K562 (cell line): ENCODE data around the gene MFAP5.

Experiments
- CBFB ChIP-seq: sonication (generic); formaldehyde crosslinking; IDR thresholded peaks from 2 replicates; pipeline ENCODE4 v1.4.0; 2020; ENCODE audit warnings: mild to moderate bottlenecking, missing genetic modification reagents
- NFXL1 ChIP-seq: fragments of 450-650 bp; formaldehyde crosslinking; IDR thresholded peaks from 2 replicates; pipeline ENCODE4 v1.4.0; 2021; ENCODE audit warnings: mild to moderate bottlenecking
- NR2C2 ChIP-seq, 2 experiments: fragments of 200-800 bp in 1 of 2; sonication (Bioruptor generic) in 1 of 2; sonication (generic) in 1 of 2; formaldehyde crosslinking in 1 of 2; IDR thresholded peaks; 2 replicates each; pipeline versions ENCODE4 v1.6.1 to v1.8.0; 2016 to 2022; ENCODE audit warnings: mild to moderate bottlenecking in 1 of 2, missing compliant biosample characterization in 1 of 2, missing genetic modification characterization in 1 of 2, missing genetic modification reagents in 1 of 2
- NR2F6 ChIP-seq: fragments of 450-650 bp; formaldehyde crosslinking; IDR thresholded peaks from 2 replicates; pipeline ENCODE4 v1.4.0; 2020; ENCODE audit warnings: mild to moderate bottlenecking
- SOX6 ChIP-seq: fragments of 450-650 bp; IDR thresholded peaks from 2 replicates; pipeline ENCODE4 v1.6.1; 2014; ENCODE audit warnings: mild to moderate bottlenecking
- TAF1 ChIP-seq: IDR thresholded peaks from 2 replicates; pipeline ENCODE4 v1.6.1; 2011; ENCODE audit warnings: mild to moderate bottlenecking, low read length, moderate library complexity; ENCODE audit not compliant: insufficient read depth, control insufficient read depth, severe bottlenecking; ENCODE audit errors: extremely low read depth
- ZEB2 ChIP-seq: fragments of 450-650 bp; IDR thresholded peaks from 2 replicates; pipeline ENCODE4 v1.6.1; 2016
- ZFP1 ChIP-seq: fragments of 450-650 bp; formaldehyde crosslinking; IDR thresholded peaks from 2 replicates; pipeline ENCODE4 v1.4.0; 2020; ENCODE audit warnings: mild to moderate bottlenecking, mixed read lengths
- ZNF263 ChIP-seq: sonication (generic); formaldehyde crosslinking; IDR thresholded peaks from 2 replicates; pipeline ENCODE4 v1.8.0; 2022; ENCODE audit warnings: mild to moderate bottlenecking, missing genetic modification reagents, borderline replicate concordance
- ZNF384 ChIP-seq: IDR thresholded peaks from 2 replicates; pipeline ENCODE4 v1.6.1; 2012; ENCODE audit warnings: low read depth, low read length, improper control_type of control experiment
- ZNF76 ChIP-seq: fragments of 250-450 bp; sonication (Bioruptor Pico); IDR thresholded peaks from 2 replicates; pipeline ENCODE4 v1.4.0; 2020; ENCODE audit warnings: mild to moderate bottlenecking, moderate library complexity, borderline replicate concordance
- TF ChIP-seq, protein P1 (sequence below), 3 experiments: IDR thresholded peaks in 2 of 3; conservative IDR thresholded peaks in 1 of 3; 2 replicates each; pipeline ENCODE4 v1.5.1; 2011 to 2012; ENCODE audit warnings: low read length in 3 of 3, mild to moderate bottlenecking in 3 of 3, control low read depth in 2 of 3, improper control_type of control experiment in 1 of 3, inconsistent platforms in 1 of 3, low read depth in 1 of 3, mixed read lengths in 1 of 3, moderate library complexity in 1 of 3; ENCODE audit not compliant: insufficient read depth in 2 of 3
- TF ChIP-seq, protein P2 (sequence below): fragments of 250-450 bp; sonication (Bioruptor Pico); IDR thresholded peaks from 2 replicates; pipeline ENCODE4 v1.5.0; 2022; ENCODE audit warnings: mild to moderate bottlenecking

DNA sequence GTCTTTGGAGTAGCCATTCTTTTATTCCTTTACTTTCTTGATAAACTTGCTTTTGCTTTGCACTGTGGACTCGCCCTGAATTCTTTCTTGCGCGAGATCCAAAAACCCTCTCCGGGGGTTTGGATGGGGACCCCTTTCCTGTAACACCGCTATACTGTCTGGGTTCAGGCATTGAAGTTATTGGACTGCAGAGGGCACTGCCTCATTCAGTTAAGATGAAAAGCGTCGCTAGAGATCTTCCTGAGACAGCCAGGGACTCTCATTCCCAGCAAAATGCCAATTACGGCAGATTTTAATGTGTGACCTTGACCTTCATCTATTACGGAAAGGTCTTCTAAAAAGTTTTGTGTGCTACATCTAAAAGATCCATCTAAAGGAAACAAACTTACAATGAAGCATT is 17.9 kb upstream of the MFAP5 start:
- TF ChIP-seq, protein P1, sequence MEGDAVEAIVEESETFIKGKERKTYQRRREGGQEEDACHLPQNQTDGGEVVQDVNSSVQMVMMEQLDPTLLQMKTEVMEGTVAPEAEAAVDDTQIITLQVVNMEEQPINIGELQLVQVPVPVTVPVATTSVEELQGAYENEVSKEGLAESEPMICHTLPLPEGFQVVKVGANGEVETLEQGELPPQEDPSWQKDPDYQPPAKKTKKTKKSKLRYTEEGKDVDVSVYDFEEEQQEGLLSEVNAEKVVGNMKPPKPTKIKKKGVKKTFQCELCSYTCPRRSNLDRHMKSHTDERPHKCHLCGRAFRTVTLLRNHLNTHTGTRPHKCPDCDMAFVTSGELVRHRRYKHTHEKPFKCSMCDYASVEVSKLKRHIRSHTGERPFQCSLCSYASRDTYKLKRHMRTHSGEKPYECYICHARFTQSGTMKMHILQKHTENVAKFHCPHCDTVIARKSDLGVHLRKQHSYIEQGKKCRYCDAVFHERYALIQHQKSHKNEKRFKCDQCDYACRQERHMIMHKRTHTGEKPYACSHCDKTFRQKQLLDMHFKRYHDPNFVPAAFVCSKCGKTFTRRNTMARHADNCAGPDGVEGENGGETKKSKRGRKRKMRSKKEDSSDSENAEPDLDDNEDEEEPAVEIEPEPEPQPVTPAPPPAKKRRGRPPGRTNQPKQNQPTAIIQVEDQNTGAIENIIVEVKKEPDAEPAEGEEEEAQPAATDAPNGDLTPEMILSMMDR (IDR thresholded peaks at IDR 0.05 in 2 of 3, conservative IDR thresholded peaks at IDR 0.05 in 1 of 3; ENCODE audit: insufficient read depth in 2 of 3, low read depth in 1 of 3, low read length in 3 of 3), result peak in 2 of 3 experiments; percentile 2 to 27; a peak in 2 of 6 replicates
- TF ChIP-seq ZNF76 (CRISPR knock-in tag) (no peak), NR2C2 (CRISPR knock-in tag; IDR thresholded peaks at IDR 0.05) (no peak), NR2C2 (tag; IDR thresholded peaks at IDR 0.05) (no peak), ZNF263 (CRISPR knock-in tag) (no peak), NFXL1 (CRISPR knock-in tag) (no peak), TAF1 (no peak), NR2F6 (no peak), ZEB2 (no peak), ZNF384 (no peak), SOX6 (no peak), ZFP1 (CRISPR knock-in tag) (no peak), CBFB (no peak)
- TF ChIP-seq, protein P2, sequence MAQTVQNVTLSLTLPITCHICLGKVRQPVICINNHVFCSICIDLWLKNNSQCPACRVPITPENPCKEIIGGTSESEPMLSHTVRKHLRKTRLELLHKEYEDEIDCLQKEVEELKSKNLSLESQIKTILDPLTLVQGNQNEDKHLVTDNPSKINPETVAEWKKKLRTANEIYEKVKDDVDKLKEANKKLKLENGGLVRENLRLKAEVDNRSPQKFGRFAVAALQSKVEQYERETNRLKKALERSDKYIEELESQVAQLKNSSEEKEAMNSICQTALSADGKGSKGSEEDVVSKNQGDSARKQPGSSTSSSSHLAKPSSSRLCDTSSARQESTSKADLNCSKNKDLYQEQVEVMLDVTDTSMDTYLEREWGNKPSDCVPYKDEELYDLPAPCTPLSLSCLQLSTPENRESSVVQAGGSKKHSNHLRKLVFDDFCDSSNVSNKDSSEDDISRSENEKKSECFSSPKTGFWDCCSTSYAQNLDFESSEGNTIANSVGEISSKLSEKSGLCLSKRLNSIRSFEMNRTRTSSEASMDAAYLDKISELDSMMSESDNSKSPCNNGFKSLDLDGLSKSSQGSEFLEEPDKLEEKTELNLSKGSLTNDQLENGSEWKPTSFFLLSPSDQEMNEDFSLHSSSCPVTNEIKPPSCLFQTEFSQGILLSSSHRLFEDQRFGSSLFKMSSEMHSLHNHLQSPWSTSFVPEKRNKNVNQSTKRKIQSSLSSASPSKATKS (CRISPR knock-in tag), result no peak
